Putamen (tissue), 1 donor: ENCODE data around the gene ARFIP1.
"Not testable (repeated sequence)": the region's sequence is repeated elsewhere in the genome, so short reads cannot be mapped to it uniquely, and the experiment has no call there.

Source experiments
- DNase-seq: peaks from one replicate; pipeline ENCODE4 v3.0.0-alpha.2; 2016; ENCODE audit warnings: low spot score

The ARFIP1 gene

GRCh38 chr4:152843481-152844090 lies 63.8 kb downstream of the ARFIP1 start:
- DNase-seq = no peak

GRCh38 chr4:152847376-152847775 lies 67.6 kb downstream of the ARFIP1 start:
- DNase-seq = no peak

DNA sequence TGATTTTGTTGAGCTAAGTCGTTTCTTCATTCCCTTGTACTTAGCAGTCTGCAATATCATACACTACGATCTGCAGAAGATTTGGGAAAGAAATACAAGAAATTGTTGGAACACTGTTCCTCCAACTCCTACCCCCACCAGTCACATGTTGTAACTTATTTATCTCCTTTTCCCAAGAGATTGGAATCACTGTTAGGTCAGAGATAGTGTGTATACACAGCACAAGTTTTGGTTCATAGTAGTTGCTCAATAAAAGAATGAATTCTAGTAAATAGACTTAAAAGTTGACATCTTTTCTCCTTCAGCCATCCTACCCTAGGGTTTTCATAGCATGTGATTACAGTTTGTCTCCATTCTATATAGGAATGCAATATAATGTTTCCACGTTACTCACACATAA lies 68.8 kb downstream of the ARFIP1 start:
- no peak for DNase-seq

GRCh38 chr4:152849350-152849749 lies 69.6 kb downstream of the ARFIP1 start:
- no peak for DNase-seq

DNA sequence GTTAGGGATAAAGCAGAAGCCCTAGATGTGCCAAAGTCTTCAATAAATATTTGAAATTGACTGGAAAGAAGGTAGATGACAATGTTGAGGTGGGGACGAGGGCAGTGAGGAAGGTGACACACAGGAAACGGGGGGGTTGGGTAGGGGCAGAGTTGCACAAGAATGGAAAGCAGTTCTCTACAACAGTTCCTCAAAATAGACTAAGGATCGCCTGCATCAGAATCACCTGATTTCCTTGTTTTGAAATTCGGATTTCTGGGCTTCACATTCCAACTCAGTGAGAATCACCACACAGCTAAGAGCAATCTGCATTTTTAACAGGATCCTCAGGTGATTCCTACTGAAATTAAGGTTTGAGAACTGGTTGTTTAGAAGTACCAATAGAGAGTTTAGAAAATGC lies 70.6 kb downstream of the ARFIP1 start:
- no peak for DNase-seq

GRCh38 chr4:152851226-152851625 lies 71.5 kb downstream of the ARFIP1 start:
- no peak for DNase-seq

- DNase-seq = no peak
Observed at GRCh38 chr4:152853293-152853692, 73.5 kb downstream of the ARFIP1 start.

DNA sequence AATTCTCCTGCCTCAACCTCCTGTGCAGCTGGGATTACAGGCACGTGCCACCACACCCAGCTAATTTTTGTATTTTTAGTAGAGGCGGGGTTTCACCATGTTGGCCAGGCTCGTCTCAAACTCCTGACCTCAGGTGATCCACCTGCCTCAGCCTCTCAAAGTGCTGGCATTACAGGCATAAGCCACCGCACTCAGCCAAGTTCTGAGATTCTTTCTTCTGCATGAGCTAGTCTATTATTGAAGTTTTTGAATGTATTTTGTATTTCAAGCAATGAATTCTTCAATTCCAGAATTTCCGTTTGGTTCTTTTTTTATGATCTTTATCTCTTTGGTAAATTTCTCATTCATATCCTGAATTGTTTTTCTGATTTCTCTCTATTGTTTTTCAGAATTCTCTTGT lies 74.3 kb downstream of the ARFIP1 start:
- DNase-seq = not testable (repeated sequence)

GRCh38 chr4:152856960-152857359 lies 77.2 kb downstream of the ARFIP1 start:
- DNase-seq = no peak

DNA sequence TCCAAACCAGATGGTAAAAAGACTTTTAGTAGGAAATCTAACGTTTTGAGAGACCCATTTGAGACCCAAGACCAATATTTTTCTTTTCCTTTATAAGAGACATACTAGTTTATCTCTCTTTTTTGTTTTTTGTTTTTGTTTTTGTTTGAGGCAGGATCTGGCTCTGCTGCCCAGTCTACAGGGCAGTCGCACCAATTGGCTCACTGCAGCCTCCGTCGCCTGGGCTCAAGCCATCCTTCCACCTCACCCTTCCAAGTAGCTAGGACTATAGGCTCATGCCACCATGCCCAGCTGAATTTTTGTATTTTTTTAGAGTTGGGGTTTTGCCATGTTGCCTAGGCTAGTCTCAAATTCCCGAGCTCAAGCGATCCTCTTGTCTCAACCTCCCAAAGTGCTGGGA lies 79.2 kb downstream of the ARFIP1 start:
- DNase-seq = no peak

DNA sequence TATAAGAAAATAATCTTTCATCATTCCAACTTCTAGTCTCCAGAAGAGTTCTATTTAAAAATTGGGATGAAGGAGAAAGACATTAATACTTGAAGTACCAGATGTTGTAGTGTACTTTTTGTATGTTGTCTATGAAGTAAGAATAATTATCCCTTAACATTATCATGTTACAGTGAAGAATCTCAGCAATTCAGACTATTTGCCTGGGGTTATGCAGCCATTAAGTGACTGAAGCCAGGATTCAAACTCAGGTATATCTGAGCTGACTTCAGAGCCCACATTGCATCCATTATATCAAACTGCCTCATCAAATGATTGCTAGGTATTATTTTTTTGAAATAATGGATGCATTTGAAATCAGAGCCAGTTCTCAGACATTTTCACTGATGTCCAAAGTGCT lies 80.3 kb downstream of the ARFIP1 start:
- no peak for DNase-seq

GRCh38 chr4:152862608-152863007 lies 82.9 kb downstream of the ARFIP1 start:
- no peak for DNase-seq

GRCh38 chr4:152864361-152864760 lies 84.6 kb downstream of the ARFIP1 start:
- no peak for DNase-seq

- not testable (repeated sequence) for DNase-seq
Observed at GRCh38 chr4:152866432-152866993, 86.8 kb downstream of the ARFIP1 start.

GRCh38 chr4:152870606-152871005 lies 90.9 kb downstream of the ARFIP1 start:
- DNase-seq = no peak

- no peak for DNase-seq
Observed at GRCh38 chr4:152875261-152875660, 95.5 kb downstream of the ARFIP1 start.

DNA sequence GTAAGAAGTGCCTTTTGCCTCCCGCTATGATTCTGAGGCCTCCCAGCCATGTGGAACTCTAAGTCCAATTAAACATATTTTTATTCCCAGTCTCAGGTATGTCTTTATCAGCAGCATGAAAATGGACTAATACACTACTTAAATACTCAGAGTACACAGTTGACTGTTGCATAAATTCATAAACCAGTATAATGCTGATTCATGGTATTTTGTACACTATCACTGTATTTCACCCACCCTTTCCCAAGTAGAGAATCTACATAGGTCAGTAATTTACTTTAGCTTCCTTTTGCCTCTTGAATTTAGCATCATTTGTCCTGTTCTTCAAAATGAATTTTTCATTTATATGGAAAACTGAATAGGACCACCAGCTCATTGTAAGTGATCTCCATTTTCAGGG lies 98.1 kb downstream of the ARFIP1 start:
- DNase-seq = no peak

DNA sequence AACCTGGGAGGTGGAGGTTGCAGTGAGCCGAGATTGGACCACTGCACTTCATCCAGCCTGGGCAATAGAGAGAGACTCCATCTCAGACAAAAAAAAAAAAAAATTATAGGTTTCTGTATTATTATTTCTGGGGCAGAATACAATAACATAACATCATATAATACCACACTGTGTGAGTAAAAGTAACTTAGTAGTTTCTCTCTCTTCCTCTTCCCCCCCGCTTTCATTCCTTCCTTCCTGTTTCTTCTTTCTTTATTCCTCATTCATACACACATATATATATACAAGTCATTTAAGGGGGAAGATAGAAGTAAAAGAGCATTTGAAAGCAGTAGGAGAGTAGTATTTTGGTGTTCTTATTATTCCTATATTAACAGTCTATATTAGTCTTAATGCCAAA lies 100.5 kb downstream of the ARFIP1 start:
- no peak for DNase-seq

DNA sequence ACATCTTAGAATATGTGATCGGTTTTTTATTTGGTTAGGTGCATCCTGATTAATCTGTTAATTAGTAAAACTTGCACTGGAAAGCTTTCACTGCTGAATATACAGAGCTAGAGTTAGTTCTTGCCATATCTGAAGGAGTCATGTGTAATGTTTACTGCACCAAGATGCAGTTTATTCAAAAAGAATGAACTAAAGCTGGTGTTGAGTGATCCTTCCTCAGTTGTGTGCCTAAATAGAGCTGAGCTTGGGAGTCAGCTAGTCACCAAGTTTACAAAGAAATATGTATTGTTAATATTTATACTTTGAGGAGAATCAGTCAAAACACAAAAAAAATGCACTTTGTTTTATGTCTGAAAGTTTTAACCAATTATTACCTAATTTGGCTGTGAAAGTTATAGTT lies 102.2 kb downstream of the ARFIP1 start:
- DNase-seq = no peak

DNA sequence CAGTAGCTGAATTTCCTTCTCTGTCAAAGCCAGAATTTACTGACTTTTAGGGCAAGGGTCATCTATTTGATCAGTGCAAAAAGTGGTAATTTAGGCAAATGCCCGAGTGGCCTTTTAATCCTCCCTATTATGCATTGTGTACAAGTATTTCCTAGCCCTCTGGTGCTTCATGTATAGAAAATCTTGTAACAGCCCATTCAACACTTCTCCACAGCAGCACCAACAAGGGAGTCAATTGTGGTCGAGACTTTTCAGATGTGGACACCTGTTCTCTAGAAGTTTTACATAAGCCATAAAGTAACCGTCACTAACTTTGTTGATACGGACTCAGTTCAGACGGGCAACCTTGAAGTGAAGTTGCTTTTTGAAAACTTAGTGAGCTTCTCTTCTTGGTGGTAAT lies 105.4 kb downstream of the ARFIP1 start:
- no peak for DNase-seq

- DNase-seq = no peak
Observed at GRCh38 chr4:152886201-152886600, 106.4 kb downstream of the ARFIP1 start.

DNA sequence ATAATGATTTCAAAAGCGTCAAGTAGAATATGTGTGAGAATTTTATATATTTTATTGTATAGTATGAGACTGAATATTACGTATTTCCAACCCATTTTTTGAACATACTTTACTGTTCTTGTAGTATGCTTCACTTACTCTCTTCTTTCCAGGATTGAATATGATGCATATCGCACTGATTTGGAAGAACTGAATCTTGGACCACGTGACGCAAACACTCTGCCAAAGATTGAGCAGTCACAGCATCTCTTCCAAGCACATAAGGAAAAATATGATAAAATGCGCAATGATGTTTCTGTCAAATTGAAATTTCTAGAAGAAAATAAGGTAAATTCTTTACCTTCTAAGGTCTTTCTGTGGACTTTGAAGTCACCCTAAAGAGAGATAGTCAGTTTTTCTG lies 108.2 kb downstream of the ARFIP1 start:
- no peak for DNase-seq

GRCh38 chr4:152892974-152893373 lies 113.2 kb downstream of the ARFIP1 start:
- DNase-seq = no peak

DNA sequence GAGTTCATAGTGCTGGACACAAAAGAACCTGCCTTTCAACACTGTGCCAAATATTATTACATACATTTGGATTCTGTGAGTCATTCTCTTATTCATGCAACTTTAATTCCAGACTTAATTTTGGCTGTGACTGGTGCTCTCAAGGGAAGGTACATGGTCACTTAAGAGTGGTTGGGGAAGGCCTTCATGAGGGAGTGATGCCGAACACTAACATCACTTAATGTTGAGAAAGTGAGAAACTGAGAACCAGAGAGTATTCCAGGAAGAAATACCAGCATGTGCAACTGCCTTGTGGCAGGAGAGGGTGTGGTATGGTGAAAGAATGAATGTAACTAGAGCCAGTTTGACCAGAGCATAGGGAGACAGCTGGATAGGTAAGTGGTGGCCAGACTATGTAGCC lies 114.9 kb downstream of the ARFIP1 start:
- no peak for DNase-seq
